Measurements from ENCODE around the gene DVL2.
"Not testable (repeated sequence)": the region's sequence is repeated elsewhere in the genome, so short reads cannot be mapped to it uniquely, and the experiment has no call there.

The DVL2 gene

GRCh38 chr17:7204336-7204735 lies 30.0 kb downstream of the DVL2 start:
- no peak for DNase-seq (ENCODE audit: low read depth in 2 of 3, low spot score in 1 of 3)

DNA sequence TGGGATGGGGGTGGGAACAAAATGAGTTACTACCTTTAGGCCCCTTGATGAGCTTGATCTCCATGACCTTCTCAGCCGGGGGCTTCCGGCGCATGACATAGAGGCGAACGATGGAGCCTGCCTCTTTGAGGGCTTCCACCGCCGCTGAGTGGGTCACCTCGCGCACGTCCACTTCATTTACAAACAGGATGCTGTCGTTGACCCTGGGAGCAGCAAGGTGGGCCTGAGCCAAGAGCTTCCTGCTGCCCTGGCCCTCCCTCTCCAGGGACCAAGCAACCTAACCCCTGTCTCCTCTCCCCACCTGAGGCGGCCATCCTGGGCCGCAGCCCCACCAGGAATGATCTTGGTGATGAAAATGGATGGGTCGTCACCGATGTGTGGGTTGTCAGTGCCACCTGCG lies 30.9 kb downstream of the DVL2 start:
- no peak for DNase-seq (ENCODE audit: low read depth in 2 of 3, low spot score in 1 of 3)

GRCh38 chr17:7196651-7197401 lies 37.5 kb downstream of the DVL2 start:
- DNase-seq (ENCODE audit: low read depth in 2 of 3, low spot score in 1 of 3), result no peak

GRCh38 chr17:7195971-7196370 lies 38.3 kb downstream of the DVL2 start:
- DNase-seq (ENCODE audit: low read depth in 2 of 3, low spot score in 1 of 3), result no peak

- DNase-seq (ENCODE audit: low read depth in 2 of 3, low spot score in 1 of 3), result no peak
These were observed 41.9 kb downstream of the DVL2 start for GRCh38 chr17:7192271-7192937.

DNA sequence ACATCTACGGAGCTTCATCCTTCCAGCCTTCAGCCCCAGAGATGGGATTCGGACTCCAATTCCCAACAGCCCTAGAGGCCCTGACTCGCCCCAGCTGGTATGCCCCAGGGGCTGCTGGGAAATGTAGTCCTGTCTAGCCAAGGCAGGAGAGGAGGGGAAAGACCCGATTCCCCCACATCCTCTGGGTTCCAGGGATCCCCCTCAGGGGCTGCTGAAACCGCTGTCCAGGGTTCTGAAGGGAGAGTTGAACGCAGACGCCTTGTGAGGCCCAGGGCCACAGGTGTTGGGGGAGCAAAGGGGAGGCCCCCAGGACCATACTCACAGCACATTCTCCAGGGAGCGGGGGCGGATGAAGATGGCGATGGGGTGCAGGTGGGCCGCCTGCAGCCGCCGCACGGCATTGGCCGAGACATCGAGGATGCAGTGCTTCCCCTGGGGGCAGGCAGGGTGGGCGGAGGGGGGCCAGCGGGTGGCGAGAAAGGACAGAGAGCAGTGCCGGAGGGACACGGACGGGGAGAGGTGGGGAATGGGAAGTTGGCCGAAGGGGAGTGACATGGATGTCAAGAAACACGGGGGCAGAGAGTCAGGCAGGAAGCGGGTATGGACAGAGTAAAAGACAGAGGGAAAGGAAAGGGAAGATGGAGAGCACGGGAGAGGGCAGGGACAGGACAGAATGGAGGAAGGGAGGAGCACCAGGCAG lies 42.6 kb downstream of the DVL2 start:
- DNase-seq (ENCODE audit: low read depth in 2 of 3, low spot score in 1 of 3), result no peak

GRCh38 chr17:7191069-7191468 lies 43.2 kb downstream of the DVL2 start:
- DNase-seq (ENCODE audit: low read depth in 2 of 3, low spot score in 1 of 3), result no peak

DNA sequence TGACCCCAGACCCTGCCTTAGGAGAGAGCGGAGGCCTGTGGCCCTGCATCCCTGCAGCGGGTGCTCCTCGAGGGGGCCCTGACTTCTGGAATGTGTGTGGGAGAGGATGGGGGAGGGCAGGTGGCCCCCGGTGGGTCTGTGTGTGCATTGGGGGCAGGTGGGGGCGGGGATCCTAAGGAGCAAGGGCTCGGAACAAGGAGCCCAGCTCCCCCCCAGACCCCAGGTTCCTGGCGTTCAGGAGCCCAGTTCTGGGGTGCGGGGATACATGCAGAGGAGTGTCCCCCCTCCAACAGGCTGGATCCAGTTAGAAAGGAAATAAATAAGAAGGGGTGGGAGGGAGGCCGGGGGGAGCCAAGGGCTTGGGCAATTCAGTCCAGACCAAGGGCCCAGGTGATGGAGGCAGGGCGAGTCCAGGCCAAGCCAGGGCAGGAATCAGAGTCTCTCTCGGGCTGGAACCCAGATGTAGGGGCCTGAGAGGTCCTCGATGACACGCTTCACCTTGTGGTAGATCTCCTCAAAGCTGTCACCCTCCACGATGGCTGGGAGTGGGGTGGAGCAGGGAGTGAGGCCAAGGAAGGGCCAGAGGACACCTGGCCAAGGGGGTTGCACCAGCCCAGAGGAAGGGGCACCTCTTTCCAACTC lies 43.9 kb downstream of the DVL2 start:
- no peak for DNase-seq (ENCODE audit: low read depth in 2 of 3, low spot score in 1 of 3)

GRCh38 chr17:7186241-7186640 lies 48.1 kb downstream of the DVL2 start:
- DNase-seq (ENCODE audit: low read depth in 2 of 3, low spot score in 1 of 3), result no peak

DNA sequence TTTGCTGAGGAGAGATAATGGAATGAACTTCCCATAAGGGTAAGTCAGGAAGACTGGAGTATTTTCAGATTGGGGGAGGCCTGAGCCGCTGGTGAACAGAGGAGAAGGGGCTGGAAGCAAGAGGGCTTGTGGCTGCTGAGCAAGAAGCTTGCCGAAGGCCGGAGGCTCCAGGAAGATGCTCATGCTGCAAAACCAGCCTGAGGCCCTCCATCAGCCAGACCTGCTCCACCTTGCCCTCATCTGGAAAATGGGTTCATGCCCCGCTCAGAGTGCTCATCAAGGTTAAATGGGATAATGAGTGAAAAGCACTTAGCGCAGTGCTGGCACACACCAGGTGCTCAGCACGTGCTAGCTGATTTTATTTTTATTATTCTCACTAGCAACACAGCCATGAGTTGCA lies 49.7 kb downstream of the DVL2 start:
- DNase-seq (ENCODE audit: low read depth in 2 of 3, low spot score in 1 of 3), result no peak

- DNase-seq (ENCODE audit: low read depth in 2 of 3, low spot score in 1 of 3), result no peak
These were observed 50.2 kb downstream of the DVL2 start for GRCh38 chr17:7184091-7184488.

GRCh38 chr17:7183433-7184090 lies 50.8 kb downstream of the DVL2 start:
- no peak for DNase-seq (ENCODE audit: low read depth in 2 of 3, low spot score in 1 of 3)

- DNase-seq (ENCODE audit: low read depth in 2 of 3, low spot score in 1 of 3), result not testable (repeated sequence)
These were observed 52.2 kb downstream of the DVL2 start for GRCh38 chr17:7182101-7182500.

DNA sequence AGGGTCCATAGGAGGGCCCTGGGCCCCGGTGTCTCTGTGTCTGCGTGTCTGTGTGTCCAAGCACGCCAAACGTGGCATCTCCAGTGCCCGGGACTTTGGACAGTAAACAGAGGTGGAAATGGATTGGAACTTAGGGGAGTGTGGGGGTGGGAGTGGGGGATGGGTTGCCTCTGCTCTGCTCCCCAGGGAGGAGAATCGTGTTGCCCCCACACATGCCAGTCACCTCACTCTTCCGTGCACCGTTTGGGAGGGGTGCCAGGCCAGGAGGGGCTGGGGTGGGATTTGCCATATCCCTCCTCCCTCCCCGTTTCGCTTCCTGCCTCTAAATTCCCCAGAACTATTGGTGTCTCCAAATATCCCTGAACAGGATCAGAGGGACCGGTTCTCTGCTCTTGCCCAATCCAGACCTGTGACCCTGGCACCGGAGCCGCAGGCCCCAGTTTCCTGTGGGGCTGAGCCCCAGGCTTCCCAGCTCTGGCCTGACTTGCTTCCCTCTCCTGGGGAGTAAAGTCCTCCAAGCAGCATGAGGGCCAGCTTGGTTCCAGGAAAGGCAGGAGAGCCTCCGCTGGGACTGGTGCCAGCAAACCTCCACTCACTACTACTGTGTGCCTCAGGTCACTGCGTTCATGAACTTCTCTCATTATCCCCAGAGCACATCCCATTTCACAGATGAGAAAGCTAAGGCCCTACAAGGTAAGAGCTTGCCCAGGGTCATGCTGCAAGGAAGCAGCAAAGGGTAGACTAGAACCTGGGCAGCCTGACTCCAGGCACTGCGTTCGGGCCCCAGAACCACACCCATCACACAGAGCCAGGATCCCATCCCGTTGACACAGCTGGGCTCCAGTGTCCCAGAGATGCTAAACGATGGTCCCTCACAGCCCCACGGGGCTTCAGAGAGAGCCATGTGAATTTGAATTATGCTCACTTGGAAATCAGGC lies 54.7 kb downstream of the DVL2 start, which contains the start of gene ASGR1:
TSS of gene ASGR1 (minus strand) at position 54 of the 938 bp plus-strand sequence. CDS start 807 bp downstream, outside the sequence.
- DNase-seq (ENCODE audit: low read depth in 2 of 3, low spot score in 1 of 3), result no peak

DNA sequence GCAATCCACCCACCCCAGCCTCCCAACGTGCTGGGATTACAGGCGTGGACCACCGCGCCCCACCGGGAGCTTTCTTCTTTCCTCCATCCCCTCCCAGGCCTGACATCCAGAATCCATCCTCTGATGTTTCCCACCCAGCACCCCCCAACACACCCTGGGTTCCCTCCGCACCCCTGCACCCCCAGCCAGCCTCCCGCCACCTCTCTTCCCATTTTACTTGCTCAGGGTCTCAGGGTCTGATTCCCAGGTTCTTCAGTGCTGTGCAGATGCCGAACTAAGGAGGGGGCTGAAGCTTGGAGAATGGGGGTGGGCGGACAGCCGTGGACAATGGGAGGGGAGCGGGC lies 55.4 kb downstream of the DVL2 start:
- no peak for DNase-seq (ENCODE audit: low read depth in 2 of 3, low spot score in 1 of 3)

- DNase-seq (ENCODE audit: low read depth in 2 of 3, low spot score in 1 of 3), result no peak
These were observed 56.3 kb downstream of the DVL2 start for GRCh38 chr17:7177954-7178477.

DNA sequence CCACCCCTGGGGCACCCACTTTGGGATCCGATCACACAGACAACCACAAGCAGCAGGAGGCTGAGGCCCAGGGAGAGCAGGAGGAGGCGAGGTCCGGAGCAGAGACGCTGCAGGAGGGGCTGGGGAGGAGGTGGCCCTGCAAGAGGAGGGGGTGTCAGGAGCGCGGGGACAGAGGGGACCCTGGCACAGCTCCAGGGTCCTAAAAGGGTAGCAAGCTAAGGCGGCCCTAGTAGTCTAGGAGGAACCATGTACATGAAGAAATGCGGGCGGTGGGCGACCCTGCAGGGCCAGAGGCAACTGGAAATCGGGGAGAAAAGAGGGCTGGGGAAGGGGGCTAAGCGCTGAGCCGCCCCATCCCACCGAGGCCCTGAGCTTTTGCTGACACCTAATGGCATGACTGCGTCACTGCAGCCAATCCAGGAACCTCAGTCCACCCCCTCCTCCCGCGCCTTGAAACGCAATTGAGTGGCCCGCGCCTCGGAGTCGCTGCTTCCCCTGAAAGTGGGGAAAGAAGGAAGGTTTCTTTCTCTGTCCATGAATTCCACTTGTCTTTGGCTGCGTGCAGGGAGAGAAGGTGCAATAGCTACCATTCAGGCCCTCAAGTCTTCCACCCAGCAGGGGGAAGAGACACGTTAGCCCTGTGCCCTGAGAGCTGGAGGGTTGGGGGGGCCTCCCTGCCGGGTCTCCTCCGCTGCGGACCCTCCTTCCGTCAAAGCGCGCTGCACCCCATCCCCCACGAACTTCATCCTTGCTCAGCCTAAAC lies 56.9 kb downstream of the DVL2 start:
- DNase-seq (ENCODE audit: low read depth in 2 of 3, low spot score in 1 of 3), result peak; percentile 37 to 72 (median 52)

- no peak for DNase-seq (ENCODE audit: low read depth in 2 of 3, low spot score in 1 of 3)
These were observed 57.5 kb downstream of the DVL2 start for GRCh38 chr17:7176841-7177190.

Measured in stimulated activated CD4-positive, alpha-beta T cell treated with anti-CD3 and anti-CD28 coated beads, Interleukin-12 subunit alpha, Interleukin-12 subunit beta, amount 100 ng/mL, for 48 hours (primary cell).